Erythroblast (primary cell): ENCODE results near the gene ANKRD33B.

Experiments used
- GATA1 ChIP-seq: IDR thresholded peaks from 2 replicates; pipeline ENCODE4 v1.6.1; 2011; ENCODE audit warnings: low read depth, mild to moderate bottlenecking, control low read depth, low read length, moderate library complexity
- POLR2A ChIP-seq: IDR thresholded peaks from 2 replicates; pipeline ENCODE4 v1.6.1; 2011; ENCODE audit warnings: mild to moderate bottlenecking, low read length

DNA sequence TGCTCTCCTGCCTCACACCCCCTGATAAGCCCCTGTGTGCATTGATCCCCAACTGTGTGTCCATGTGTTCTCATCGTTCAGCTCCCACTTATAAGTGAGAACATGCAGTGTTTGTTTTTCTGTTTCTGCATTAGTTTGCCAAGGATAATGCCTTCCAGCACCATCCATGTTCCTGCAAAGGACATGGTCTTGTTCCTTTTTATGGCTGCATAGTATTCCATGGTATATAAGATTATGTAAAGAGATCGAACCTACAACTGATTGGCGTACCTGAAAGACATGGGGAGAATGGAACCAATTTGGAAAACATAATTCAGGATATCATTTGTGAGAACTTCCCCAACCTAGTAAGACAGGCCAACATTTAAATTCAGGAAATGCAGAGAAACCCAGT is 32.4 kb downstream of the ANKRD33B start:
- no peak for TF ChIP-seq POLR2A
- no peak for TF ChIP-seq GATA1
